HepG2 (cell line): ENCODE results near the gene RPS14. TPM values are rescaled to one million over a fixed set of nuclear protein-coding genes. Genes with fewer than 3 reads are reported as not detected.

Experiments used
- DMTF1 ChIP-seq: sonication (generic); formaldehyde crosslinking; IDR thresholded peaks from 2 replicates; pipeline ENCODE4 v1.4.0; 2020; ENCODE audit warnings: mild to moderate bottlenecking, missing genetic modification reagents
- MAX ChIP-seq: IDR thresholded peaks from 2 replicates; pipeline ENCODE4 v1.6.1; 2012; ENCODE audit warnings: inconsistent platforms
- MED1 ChIP-seq: sonication (generic); formaldehyde crosslinking; IDR thresholded peaks from 2 replicates; pipeline ENCODE4 v1.4.0; 2020; ENCODE audit warnings: missing genetic modification reagents
- MTF2 ChIP-seq: sonication (generic); formaldehyde crosslinking; IDR thresholded peaks from 2 replicates; pipeline ENCODE4 v1.5.0; 2020; ENCODE audit warnings: missing genetic modification reagents, borderline replicate concordance
- PLRG1 ChIP-seq: fragments of 450-650 bp; conservative IDR thresholded peaks from 2 replicates; pipeline ENCODE4 v1.6.1; 2016
- PRMT3 ChIP-seq: sonication (generic); formaldehyde crosslinking; IDR thresholded peaks from 2 replicates; pipeline ENCODE4 v1.8.1; 2022; ENCODE audit warnings: low read depth, mild to moderate bottlenecking, moderate library complexity, missing genetic modification reagents, borderline replicate concordance
- RERE ChIP-seq: IDR thresholded peaks from 2 replicates; pipeline ENCODE4 v1.6.1; 2016; ENCODE audit warnings: low read depth, missing genetic modification reagents, missing compliant biosample characterization
- RORA ChIP-seq: sonication (generic); formaldehyde crosslinking; IDR thresholded peaks from 2 replicates; pipeline ENCODE4 v1.5.0; 2020; ENCODE audit warnings: mild to moderate bottlenecking, missing genetic modification reagents, moderate library complexity
- STAT6 ChIP-seq: sonication (generic); formaldehyde crosslinking; IDR thresholded peaks from 2 replicates; pipeline ENCODE4 v1.4.0; 2020; ENCODE audit warnings: missing genetic modification reagents, mild to moderate bottlenecking, borderline replicate concordance
- ZFP37 ChIP-seq: sonication (generic); formaldehyde crosslinking; IDR thresholded peaks from 2 replicates; pipeline ENCODE4 v1.4.0; 2020; ENCODE audit warnings: missing genetic modification reagents, borderline replicate concordance
- ZNF281 ChIP-seq: sonication (generic); formaldehyde crosslinking; IDR thresholded peaks from 2 replicates; pipeline ENCODE4 v1.4.0; 2020; ENCODE audit warnings: missing genetic modification reagents, borderline replicate concordance
- ZNF451 ChIP-seq: sonication (generic); formaldehyde crosslinking; IDR thresholded peaks from 2 replicates; pipeline ENCODE4 v1.5.0; 2020; ENCODE audit warnings: mild to moderate bottlenecking, missing genetic modification reagents
- ZNF891 ChIP-seq: sonication (generic); formaldehyde crosslinking; IDR thresholded peaks from 2 replicates; pipeline ENCODE4 v1.5.0; 2020; ENCODE audit warnings: mild to moderate bottlenecking, missing genetic modification reagents
- polyA plus RNA-seq, 8 experiments: library from polyadenylated mRNA; depleted of rRNA in 3 of 8; stranded (reverse) in 7 of 8; unstranded in 1 of 8; fragments of >200 nt; fragmentation: Illumina TruSeq in 4 of 8; extraction: Trizol in 4 of 8; gene quantifications; 2 replicates each; pipeline versions ENCODE4 v1.2.1 to v1.2.3, GENCODE V29; 2011 to 2016; ENCODE audit warnings: low read depth in 4 of 8, missing spikeins in 1 of 8, mixed read lengths in 1 of 8; ENCODE audit not compliant: insufficient read depth in 1 of 8
- total RNA-seq, 5 experiments: library from RNA; depleted of rRNA; stranded (reverse); fragments of >200 nt; fragmentation: Illumina TruSeq; extraction: Trizol; gene quantifications; 2 replicates each; pipeline ENCODE4 v1.2.3, GENCODE V29; 2016; ENCODE audit warnings: low read depth in 1 of 5
- TF ChIP-seq, protein P1 (sequence below): sonication (generic); formaldehyde crosslinking; IDR thresholded peaks from 2 replicates; pipeline ENCODE4 v1.4.0; 2020; ENCODE audit warnings: mild to moderate bottlenecking, missing genetic modification reagents

The RPS14 gene
- total and polyA plus RNA-seq, 2 of the 13 experiments (the other 11 are each of a cell fraction or from before 2014, with no cell fraction given) = 2,116 to 3,295 TPM

DNA sequence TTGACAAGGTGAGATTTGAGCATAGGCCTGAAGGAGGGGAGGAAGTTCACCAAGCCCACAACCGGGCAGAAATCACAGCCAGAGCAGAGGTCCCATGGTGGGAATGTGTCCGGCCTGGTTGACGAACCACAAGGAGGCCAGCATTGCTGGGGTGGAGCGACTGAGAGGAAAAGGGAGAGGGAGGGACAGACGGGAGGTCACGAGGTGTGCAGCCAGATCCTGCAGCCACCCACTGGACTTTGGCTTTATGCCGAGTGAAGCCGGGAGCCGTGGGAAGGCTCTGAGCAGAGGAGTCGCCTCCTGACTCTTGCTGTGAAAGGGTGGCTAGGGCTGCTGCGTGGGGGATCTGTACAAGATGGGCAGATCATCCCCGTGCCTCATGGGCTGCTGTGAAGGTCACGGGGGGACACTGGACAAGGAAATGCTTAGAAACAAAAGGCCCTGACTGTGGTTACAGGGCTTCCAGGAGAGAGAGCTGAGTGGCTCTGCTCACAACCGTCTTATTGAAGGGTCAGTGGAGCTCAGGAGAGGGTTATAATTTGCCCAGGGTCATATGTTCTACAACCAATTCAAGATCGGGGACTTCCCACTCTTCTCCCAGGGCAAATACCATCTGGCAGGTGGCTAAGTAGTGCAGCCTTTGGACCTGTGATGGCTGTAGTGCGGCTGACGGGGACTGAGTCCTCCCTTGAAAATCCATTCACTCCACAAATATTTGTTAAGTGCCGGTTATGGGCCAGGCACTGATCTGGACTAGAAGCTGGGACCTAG is 21.2 kb downstream of the RPS14 start (continued):
- TF ChIP-seq STAT6 (CRISPR knock-in tag) = peak; percentile 71; the same call in 1 of the 2 replicates
- no peak for TF ChIP-seq DMTF1 (CRISPR knock-in tag)
- TF ChIP-seq ZNF451 (CRISPR knock-in tag) = no peak
- peak; percentile 50 for TF ChIP-seq MAX
- no peak for TF ChIP-seq RORA
- TF ChIP-seq, protein P1, sequence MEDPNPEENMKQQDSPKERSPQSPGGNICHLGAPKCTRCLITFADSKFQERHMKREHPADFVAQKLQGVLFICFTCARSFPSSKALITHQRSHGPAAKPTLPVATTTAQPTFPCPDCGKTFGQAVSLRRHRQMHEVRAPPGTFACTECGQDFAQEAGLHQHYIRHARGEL (CRISPR knock-in tag) = no peak
- no peak; the same call in 1 of the 2 replicates for TF ChIP-seq ZNF281
- TF ChIP-seq MTF2 (CRISPR knock-in tag) = no peak
- TF ChIP-seq PLRG1 = no peak
- 0 out of 2 replicates have a peak, but pooled peaks have one; percentile 24 for TF ChIP-seq MED1 (CRISPR knock-in tag)
- no peak for TF ChIP-seq ZFP37 (CRISPR knock-in tag)
- TF ChIP-seq PRMT3 (CRISPR knock-in tag) = no peak
- TF ChIP-seq ZNF891 (CRISPR knock-in tag) = 0 out of 2 replicates have a peak, but pooled peaks have one; percentile 5
- no peak for TF ChIP-seq RERE (CRISPR knock-in tag)
